ENCODE data around the gene GLRB.
"Not testable (repeated sequence)": the region's sequence is repeated elsewhere in the genome, so short reads cannot be mapped to it uniquely, and the experiment has no call there.

Gene GLRB

GRCh38 chr4:157052429-157053040 lies 23.4 kb upstream of the GLRB start:
- H3K4me2 ChIP-seq (ENCODE audit: low read length) = no peak overlapping the region
- H3K4me3 ChIP-seq (ENCODE audit: low read length) = no peak overlapping the region
- H3K9ac ChIP-seq (ENCODE audit: low read length) = no peak overlapping the region
- H3K4me1 ChIP-seq (ENCODE audit: low read length) = no peaks in the 10 kb centered on the region
- TF ChIP-seq CTCF (IDR thresholded peaks at IDR 0.05; ENCODE audit: low read depth, low read length) (no peak), EZH2phosphoT487 (IDR thresholded peaks at IDR 0.05; ENCODE audit: low read depth) (no peak)
- no peak overlapping the region for H2AFZ ChIP-seq (ENCODE audit: low read depth, low read length)
- H3K27me3 ChIP-seq (ENCODE audit: low read depth, low read length) = no peaks in the 10 kb centered on the region
- no peaks in the 10 kb centered on the region for H4K20me1 ChIP-seq (ENCODE audit: insufficient read depth, low read length)
- no peak overlapping the region for H3K27ac ChIP-seq (ENCODE audit: low read length)
- no peaks in the 10 kb centered on the region for H3K36me3 ChIP-seq (replicated peaks; ENCODE audit: low read depth, low read length)
- H3K9me3 ChIP-seq (ENCODE audit: insufficient read depth, low read length) = no peaks in the 10 kb centered on the region
- H3K79me2 ChIP-seq (ENCODE audit: low read length) = no peaks in the 10 kb centered on the region

GRCh38 chr4:157057218-157057617 lies 18.7 kb upstream of the GLRB start:
- Histone ChIP-seq H3K36me3 (replicated peaks; ENCODE audit: low read depth, low read length) (no peaks in the 10 kb centered on the region), H3K4me2 (ENCODE audit: low read length) (no peak overlapping the region), H4K20me1 (ENCODE audit: insufficient read depth, low read length) (no peaks in the 10 kb centered on the region), H3K9ac (ENCODE audit: low read length) (no peak overlapping the region), H3K79me2 (ENCODE audit: low read length) (no peaks in the 10 kb centered on the region), H3K4me1 (ENCODE audit: low read length) (no peaks in the 10 kb centered on the region), H3K27ac (ENCODE audit: low read length) (no peak overlapping the region), H3K27me3 (ENCODE audit: low read depth, low read length) (no peaks in the 10 kb centered on the region), H3K9me3 (ENCODE audit: insufficient read depth, low read length) (no peaks in the 10 kb centered on the region), H2AFZ (ENCODE audit: low read depth, low read length) (no peak overlapping the region), H3K4me3 (ENCODE audit: low read length) (no peak overlapping the region)
- TF ChIP-seq EZH2phosphoT487 (IDR thresholded peaks at IDR 0.05; ENCODE audit: low read depth) (no peak), CTCF (IDR thresholded peaks at IDR 0.05; ENCODE audit: low read depth, low read length) (no peak)

DNA sequence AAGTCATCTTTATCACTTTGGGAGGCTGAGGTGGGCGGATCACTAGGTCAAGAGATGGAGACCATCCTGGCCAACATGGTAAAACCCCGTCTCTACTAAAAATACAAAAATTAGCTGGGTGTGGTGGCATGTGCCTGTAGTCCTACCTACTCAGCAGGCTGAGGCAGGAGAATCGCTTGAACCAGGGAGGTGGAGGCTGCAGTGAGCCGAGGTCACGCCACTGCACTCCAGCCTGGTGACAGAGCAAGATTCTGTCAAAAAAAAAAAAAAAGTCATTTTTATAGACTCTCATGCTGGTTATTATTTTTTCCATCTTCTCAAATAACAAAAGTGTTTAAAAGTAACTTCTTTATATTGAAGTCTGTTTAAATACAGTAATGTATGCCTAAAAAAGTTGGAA lies 17.1 kb upstream of the GLRB start:
- H3K4me2 ChIP-seq (ENCODE audit: low read length); H2AFZ ChIP-seq (ENCODE audit: low read depth, low read length); H3K9me3 ChIP-seq (ENCODE audit: insufficient read depth, low read length); H3K36me3 ChIP-seq (replicated peaks; ENCODE audit: low read depth, low read length); H3K79me2 ChIP-seq (ENCODE audit: low read length); H3K4me3 ChIP-seq (ENCODE audit: low read length); H3K27me3 ChIP-seq (ENCODE audit: low read depth, low read length); H4K20me1 ChIP-seq (ENCODE audit: insufficient read depth, low read length); H3K27ac ChIP-seq (ENCODE audit: low read length); H3K4me1 ChIP-seq (ENCODE audit: low read length); H3K9ac ChIP-seq (ENCODE audit: low read length): not testable (repeated sequence)

- TF ChIP-seq CTCF (IDR thresholded peaks at IDR 0.05; ENCODE audit: low read depth, low read length) (no peak), EZH2phosphoT487 (IDR thresholded peaks at IDR 0.05; ENCODE audit: low read depth) (no peak)
- H2AFZ ChIP-seq (ENCODE audit: low read depth, low read length) = no peak overlapping the region
- H3K79me2 ChIP-seq (ENCODE audit: low read length) = no peaks in the 10 kb centered on the region
- no peak overlapping the region for H3K9ac ChIP-seq (ENCODE audit: low read length)
- no peaks in the 10 kb centered on the region for H4K20me1 ChIP-seq (ENCODE audit: insufficient read depth, low read length)
- H3K4me2 ChIP-seq (ENCODE audit: low read length) = no peak overlapping the region
- no peaks in the 10 kb centered on the region for H3K27me3 ChIP-seq (ENCODE audit: low read depth, low read length)
- no peak overlapping the region for H3K4me3 ChIP-seq (ENCODE audit: low read length)
- no peaks in the 10 kb centered on the region for H3K36me3 ChIP-seq (replicated peaks; ENCODE audit: low read depth, low read length)
- H3K9me3 ChIP-seq (ENCODE audit: insufficient read depth, low read length) = no peaks in the 10 kb centered on the region
- peaks cover 7% of the 10 kb centered on the region for H3K4me1 ChIP-seq (ENCODE audit: low read length)
- H3K27ac ChIP-seq (ENCODE audit: low read length) = no peak overlapping the region
These were observed 3.9 kb upstream of the GLRB start for GRCh38 chr4:157072002-157072401.
